ENCODE data around the gene AJM1.

The AJM1 gene

GRCh38 chr9:136852664-136853595 lies 10.7 kb downstream of the AJM1 start:
- H3K4me1 ChIP-seq (ENCODE audit: control insufficient read depth, insufficient read depth, low read depth, low read length) = peaks cover 62% of the 10 kb centered on the region
- WGBS = 93% methylated on average over 29 of the region's 29 CpGs
- no peak overlapping the region for H2BK15ac ChIP-seq (ENCODE audit: low read depth, poor library complexity, severe bottlenecking)
- H3K18ac ChIP-seq (ENCODE audit: low read depth in 1 of 2, low read length in 2 of 2) = peak overlapping the region in 1 of 2 experiments; percentile 30
- no peak overlapping the region for H3K4ac ChIP-seq (ENCODE audit: low read depth in 1 of 2, low read length in 2 of 2)
- no peaks in the 10 kb centered on the region for H3K27me3 ChIP-seq (ENCODE audit: control insufficient read depth in 1 of 2, insufficient read depth in 1 of 2, low read length in 2 of 2)
- no peaks in the 10 kb centered on the region for H3K9me3 ChIP-seq (ENCODE audit: control insufficient read depth, low read length)
- H4K8ac ChIP-seq (ENCODE audit: low read length) = peak overlapping the region; percentile 19
- H3K79me1 ChIP-seq (replicated peaks; ENCODE audit: low read length, poor library complexity, severe bottlenecking) = peaks cover 23% of the 10 kb centered on the region
- no peak for DNase-seq
- H2BK120ac ChIP-seq (ENCODE audit: low read depth, low read length) = no peak overlapping the region
- H3K27ac ChIP-seq (ENCODE audit: low read length, poor library complexity, severe bottlenecking) = no peak overlapping the region
- H3K14ac ChIP-seq (ENCODE audit: low read length in 2 of 2) = no peak overlapping the region
- H3K23ac ChIP-seq (ENCODE audit: low read length in 2 of 2) = no peak overlapping the region
- no peak overlapping the region for H2BK12ac ChIP-seq (ENCODE audit: low read length in 2 of 2)
- H2BK5ac ChIP-seq (ENCODE audit: low read depth, low read length, poor library complexity, severe bottlenecking) = no peak overlapping the region
- no peak overlapping the region for H3K4me3 ChIP-seq (ENCODE audit: insufficient read depth in 1 of 2, low read depth in 1 of 2, low read length in 2 of 2)
- no peak overlapping the region for H3K9ac ChIP-seq (ENCODE audit: low read length)
- H2AK5ac ChIP-seq (ENCODE audit: low read length, severe bottlenecking) = no peak overlapping the region
- H4K91ac ChIP-seq (ENCODE audit: low read length) = no peak overlapping the region
- peaks cover 0 to 61% of the 10 kb centered on the region in 2 experiments for H3K36me3 ChIP-seq (ENCODE audit: control insufficient read depth in 1 of 2, insufficient read depth in 2 of 2, low read depth in 1 of 2, low read length in 2 of 2)
- no peak overlapping the region for H2AFZ ChIP-seq (ENCODE audit: low read depth, low read length)
- H3K4me2 ChIP-seq (ENCODE audit: low read length, poor library complexity, severe bottlenecking) = no peak overlapping the region

GRCh38 chr9:136853596-136854112 lies 11.4 kb downstream of the AJM1 start:
- Histone ChIP-seq H3K9ac (ENCODE audit: low read length) (no peak overlapping the region), H3K36me3 (ENCODE audit: control insufficient read depth in 1 of 2, insufficient read depth in 2 of 2, low read depth in 1 of 2, low read length in 2 of 2) (peaks cover 0 to 68% of the 10 kb centered on the region in 2 experiments), H3K27me3 (ENCODE audit: control insufficient read depth in 1 of 2, insufficient read depth in 1 of 2, low read length in 2 of 2) (no peaks in the 10 kb centered on the region), H4K91ac (ENCODE audit: low read length) (no peak overlapping the region), H3K4ac (ENCODE audit: low read depth in 1 of 2, low read length in 2 of 2) (no peak overlapping the region), H3K9me3 (ENCODE audit: control insufficient read depth, low read length) (no peaks in the 10 kb centered on the region), H2BK12ac (ENCODE audit: low read length in 2 of 2) (no peak overlapping the region), H3K79me1 (replicated peaks; ENCODE audit: low read length, poor library complexity, severe bottlenecking) (peaks cover 22% of the 10 kb centered on the region), H3K4me2 (ENCODE audit: low read length, poor library complexity, severe bottlenecking) (no peak overlapping the region), H4K8ac (ENCODE audit: low read length) (peak overlapping the region; percentile 56), H3K23ac (ENCODE audit: low read length in 2 of 2) (no peak overlapping the region), H3K4me3 (ENCODE audit: insufficient read depth in 1 of 2, low read depth in 1 of 2, low read length in 2 of 2) (no peak overlapping the region), H2BK120ac (ENCODE audit: low read depth, low read length) (no peak overlapping the region), H3K18ac (ENCODE audit: low read depth in 1 of 2, low read length in 2 of 2) (no peak overlapping the region), H3K14ac (ENCODE audit: low read length in 2 of 2) (no peak overlapping the region), H2AFZ (ENCODE audit: low read depth, low read length) (no peak overlapping the region), H2BK5ac (ENCODE audit: low read depth, low read length, poor library complexity, severe bottlenecking) (no peak overlapping the region), H3K4me1 (ENCODE audit: control insufficient read depth, insufficient read depth, low read depth, low read length) (peaks cover 67% of the 10 kb centered on the region), H3K27ac (ENCODE audit: low read length, poor library complexity, severe bottlenecking) (no peak overlapping the region), H2AK5ac (ENCODE audit: low read length, severe bottlenecking) (no peak overlapping the region), H2BK15ac (ENCODE audit: low read depth, poor library complexity, severe bottlenecking) (no peak overlapping the region)
- 90% methylated on average over 18 of the region's 18 CpGs for WGBS
- DNase-seq = no peak

GRCh38 chr9:136854113-136854841 lies 12.0 kb downstream of the AJM1 start:
- Histone ChIP-seq H4K8ac (ENCODE audit: low read length) (no peak overlapping the region), H2AFZ (ENCODE audit: low read depth, low read length) (no peak overlapping the region), H3K27me3 (ENCODE audit: control insufficient read depth in 1 of 2, insufficient read depth in 1 of 2, low read length in 2 of 2) (no peaks in the 10 kb centered on the region), H3K4me1 (ENCODE audit: control insufficient read depth, insufficient read depth, low read depth, low read length) (peaks cover 73% of the 10 kb centered on the region), H4K91ac (ENCODE audit: low read length) (no peak overlapping the region), H3K4ac (ENCODE audit: low read depth in 1 of 2, low read length in 2 of 2) (no peak overlapping the region), H3K27ac (ENCODE audit: low read length, poor library complexity, severe bottlenecking) (no peak overlapping the region), H2BK120ac (ENCODE audit: low read depth, low read length) (no peak overlapping the region), H3K79me1 (replicated peaks; ENCODE audit: low read length, poor library complexity, severe bottlenecking) (peaks cover 25% of the 10 kb centered on the region), H2BK15ac (ENCODE audit: low read depth, poor library complexity, severe bottlenecking) (no peak overlapping the region), H3K36me3 (ENCODE audit: control insufficient read depth in 1 of 2, insufficient read depth in 2 of 2, low read depth in 1 of 2, low read length in 2 of 2) (peaks cover 0 to 74% of the 10 kb centered on the region in 2 experiments), H3K4me3 (ENCODE audit: insufficient read depth in 1 of 2, low read depth in 1 of 2, low read length in 2 of 2) (no peak overlapping the region), H3K9ac (ENCODE audit: low read length) (no peak overlapping the region), H2AK5ac (ENCODE audit: low read length, severe bottlenecking) (no peak overlapping the region), H3K4me2 (ENCODE audit: low read length, poor library complexity, severe bottlenecking) (no peak overlapping the region), H3K9me3 (ENCODE audit: control insufficient read depth, low read length) (no peaks in the 10 kb centered on the region), H3K18ac (ENCODE audit: low read depth in 1 of 2, low read length in 2 of 2) (no peak overlapping the region), H3K23ac (ENCODE audit: low read length in 2 of 2) (no peak overlapping the region), H3K14ac (ENCODE audit: low read length in 2 of 2) (no peak overlapping the region), H2BK12ac (ENCODE audit: low read length in 2 of 2) (no peak overlapping the region), H2BK5ac (ENCODE audit: low read depth, low read length, poor library complexity, severe bottlenecking) (no peak overlapping the region)
- 92% methylated on average over 30 of the region's 30 CpGs for WGBS
- DNase-seq = no peak

Data from mesenchymal stem cell (in vitro differentiated cells and primary cell).